Neural cell (in vitro differentiated cells): Measurements from ENCODE around the gene ZP1. TPM values are rescaled to one million over a fixed set of nuclear protein-coding genes. Genes with fewer than 3 reads are reported as not detected.

ENCODE experiments used
- H2AFZ ChIP-seq: fragments of 200-600, 300-800 bp; sonication (generic), shearing (Covaris generic); 2 replicates; pipeline ENCODE4 v1.6.0; 2014; ENCODE audit warnings: low read depth, mild to moderate bottlenecking, antibody characterized with exemption, low read length, moderate library complexity
- H3F3A ChIP-seq: fragments of 200-600 bp; shearing (Covaris generic); 2 replicates; pipeline ENCODE4 v1.6.1; 2016; ENCODE audit warnings: mild to moderate bottlenecking, moderate library complexity, mixed read lengths, antibody characterized with exemption, low read length; ENCODE audit not compliant: insufficient read depth, poor library complexity, severe bottlenecking
- H3K27ac ChIP-seq: fragments of 200-600, 300-800 bp; sonication (generic), shearing (Covaris generic); 2 replicates; pipeline ENCODE4 v1.5.1; 2014; ENCODE audit warnings: mild to moderate bottlenecking, low read length, moderate library complexity
- H3K27me3 ChIP-seq: fragments of 300-800, 200-600 bp; sonication (generic), shearing (Covaris generic); 2 replicates; pipeline ENCODE4 v1.6.0; 2014; ENCODE audit warnings: mild to moderate bottlenecking, low read depth, low read length, moderate library complexity; ENCODE audit not compliant: insufficient read depth
- H3K36me3 ChIP-seq: fragments of 300-800, 200-600 bp; sonication (generic), shearing (Covaris generic); 2 replicates; pipeline ENCODE4 v1.5.1; 2014; ENCODE audit warnings: mild to moderate bottlenecking, antibody characterized with exemption, low read length, moderate library complexity; ENCODE audit not compliant: insufficient read depth
- H3K4me2 ChIP-seq: fragments of 300-800, 200-600 bp; sonication (generic), shearing (Covaris generic); 2 replicates; pipeline ENCODE4 v1.6.0; 2014; ENCODE audit warnings: mild to moderate bottlenecking, low read length
- H3K4me3 ChIP-seq: fragments of 300-800, 200-600 bp; sonication (generic), shearing (Covaris generic); 2 replicates; pipeline ENCODE4 v1.5.1; 2014; ENCODE audit warnings: mild to moderate bottlenecking, low read length, moderate library complexity
- H3K79me2 ChIP-seq: fragments of 200-600 bp; shearing (Covaris generic); replicated peaks from 2 replicates; pipeline ENCODE4 v1.6.0; 2014; ENCODE audit warnings: mild to moderate bottlenecking, low read length, moderate library complexity; ENCODE audit not compliant: insufficient read depth
- H3K9ac ChIP-seq: fragments of 300-800, 200-600 bp; sonication (generic), shearing (Covaris generic); 2 replicates; pipeline ENCODE4 v1.6.1; 2016; ENCODE audit warnings: mild to moderate bottlenecking, low read length, mixed read lengths
- H3K9me2 ChIP-seq: fragments of 200-600 bp; shearing (Covaris generic); 2 replicates; pipeline ENCODE4 v1.6.1; 2016; ENCODE audit warnings: mild to moderate bottlenecking, low read length, mixed read lengths; ENCODE audit not compliant: insufficient read depth
- H3K9me3 ChIP-seq: fragments of 200-600, 300-800 bp; sonication (generic), shearing (Covaris generic); 2 replicates; pipeline ENCODE4 v1.6.1; 2016; ENCODE audit warnings: mild to moderate bottlenecking, mixed run types, low read length, moderate library complexity, mixed read lengths
- H4K20me1 ChIP-seq: fragments of 200-600 bp; shearing (Covaris generic); 2 replicates; pipeline ENCODE4 v1.6.1; 2016; ENCODE audit warnings: mild to moderate bottlenecking, mixed run types; ENCODE audit not compliant: insufficient read depth
- CTCF ChIP-seq: fragments of 450-650 bp; IDR thresholded peaks from 2 replicates; pipeline ENCODE4 v1.5.1; 2014; ENCODE audit warnings: antibody characterized with exemption, mild to moderate bottlenecking, moderate library complexity; ENCODE audit not compliant: poor library complexity, severe bottlenecking
- EP300 ChIP-seq: fragments of 450-650 bp; conservative IDR thresholded peaks from 2 replicates; pipeline ENCODE4 v1.6.1; 2014; ENCODE audit warnings: antibody characterized with exemption, mild to moderate bottlenecking, moderate library complexity; ENCODE audit not compliant: poor library complexity, severe bottlenecking
- EZH2 ChIP-seq: fragments of 200-600, 300-800 bp; shearing (Covaris generic), sonication (generic); IDR thresholded peaks from 2 replicates; pipeline ENCODE4 v1.6.1; 2014; ENCODE audit warnings: antibody characterized with exemption, low read length, borderline replicate concordance, mild to moderate bottlenecking; ENCODE audit not compliant: insufficient read depth, poor library complexity, severe bottlenecking
- MXI1 ChIP-seq: fragments of 450-650 bp; conservative IDR thresholded peaks from 2 replicates; pipeline ENCODE4 v1.6.1; 2014; ENCODE audit warnings: antibody characterized with exemption, mild to moderate bottlenecking; ENCODE audit not compliant: poor library complexity, severe bottlenecking
- POLR2AphosphoS5 ChIP-seq: IDR thresholded peaks from 2 replicates; pipeline ENCODE4 v1.6.1; 2012
- RAD21 ChIP-seq: fragments of 450-650 bp; conservative IDR thresholded peaks from 2 replicates; pipeline ENCODE4 v1.6.1; 2014; ENCODE audit warnings: antibody characterized with exemption, mild to moderate bottlenecking, moderate library complexity
- REST ChIP-seq: IDR thresholded peaks from 2 replicates; pipeline ENCODE4 v1.6.1; 2012; ENCODE audit warnings: borderline replicate concordance
- SMC3 ChIP-seq: fragments of 450-650 bp; conservative IDR thresholded peaks from 2 replicates; pipeline ENCODE4 v1.6.1; 2014; ENCODE audit warnings: antibody characterized with exemption, mild to moderate bottlenecking, moderate library complexity; ENCODE audit not compliant: poor library complexity
- TAF1 ChIP-seq: IDR thresholded peaks from 2 replicates; pipeline ENCODE4 v1.6.1; 2012; ENCODE audit warnings: low read depth
- polyA plus RNA-seq: library from polyadenylated mRNA; depleted of rRNA; stranded (reverse); fragments of >200 nt; gene quantifications from 2 replicates; pipeline ENCODE4 v1.2.3, GENCODE V29; 2014

The ZP1 gene
- polyA plus RNA-seq, 1 donor from 2014 or later, result 1.5 TPM

- H3K79me2 ChIP-seq, result peaks cover 26% of the 10 kb centered on the region
- no peaks in the 10 kb centered on the region for H3K27me3 ChIP-seq
- no peak overlapping the region for H3K9ac ChIP-seq
- no peak overlapping the region for H3K4me2 ChIP-seq
- no peak overlapping the region for H2AFZ ChIP-seq
- H3K4me3 ChIP-seq, result no peak overlapping the region
- no peaks in the 10 kb centered on the region for H3F3A ChIP-seq
- no peak for TF ChIP-seq RAD21
- TF ChIP-seq REST, result no peak
- TF ChIP-seq TAF1, result no peak
- no peak for TF ChIP-seq POLR2AphosphoS5
- no peak for TF ChIP-seq SMC3
- H3K9me3 ChIP-seq, result no peaks in the 10 kb centered on the region
- H4K20me1 ChIP-seq, result no peaks in the 10 kb centered on the region
- H3K9me2 ChIP-seq, result no peaks in the 10 kb centered on the region
- H3K36me3 ChIP-seq, result peaks cover 5% of the 10 kb centered on the region
- no peak overlapping the region for H3K27ac ChIP-seq
Measured at GRCh38 chr11:60902625-60903024, 35.3 kb downstream of the ZP1 start.

- H3K27ac ChIP-seq, result peak overlapping the region; percentile 83
- no peaks in the 10 kb centered on the region for H3K9me2 ChIP-seq
- no peaks in the 10 kb centered on the region for H3F3A ChIP-seq
- H3K36me3 ChIP-seq, result no peaks in the 10 kb centered on the region
- H4K20me1 ChIP-seq, result no peaks in the 10 kb centered on the region
- no peaks in the 10 kb centered on the region for H3K27me3 ChIP-seq
- peaks cover 26% of the 10 kb centered on the region for H3K79me2 ChIP-seq
- H3K4me3 ChIP-seq, result peak overlapping the region; percentile 86
- peak overlapping the region; percentile 85 for H3K4me2 ChIP-seq
- H2AFZ ChIP-seq, result no peak overlapping the region
- H3K9me3 ChIP-seq, result no peaks in the 10 kb centered on the region
- H3K9ac ChIP-seq, result peak overlapping the region; percentile 87
- no peak for TF ChIP-seq SMC3
- no peak for TF ChIP-seq REST
- TF ChIP-seq EZH2, result no peak
- no peak for TF ChIP-seq EP300
- no peak for TF ChIP-seq CTCF
- TF ChIP-seq POLR2AphosphoS5, result no peak
- no peak for TF ChIP-seq RAD21
- TF ChIP-seq MXI1, result no peak
- no peak for TF ChIP-seq TAF1
Measured at GRCh38 chr11:60905047-60905446, 37.7 kb downstream of the ZP1 start.
